Measurements from ENCODE around the gene ATP10A.

ATP10A gene

DNA sequence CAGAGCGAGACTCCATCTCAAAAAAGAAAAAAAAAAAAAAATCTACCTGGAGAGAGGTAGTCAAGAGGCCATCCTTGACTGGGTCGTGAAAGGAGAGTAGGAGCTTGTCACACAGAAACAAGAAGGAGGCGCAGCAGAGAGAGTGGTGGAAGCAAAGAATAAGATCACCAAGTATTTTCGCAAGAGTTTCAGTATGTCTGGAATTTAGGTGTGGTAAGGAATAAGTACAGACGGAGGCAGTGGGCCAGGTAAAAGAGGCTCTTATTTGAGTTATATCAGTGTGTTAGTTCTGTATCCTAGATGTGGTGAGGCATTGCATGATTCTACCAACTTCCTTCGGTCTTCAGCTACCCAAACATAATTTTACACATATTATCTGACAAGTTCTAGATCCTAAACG lies 14.6 kb upstream of the ATP10A start:
- DNase-seq (ENCODE audit: low read depth), result no peak
- no peak for TF ChIP-seq CTCF (conservative IDR thresholded peaks at IDR 0.05; ENCODE audit: control insufficient read depth, insufficient read depth, low read depth, low read length)
- no peak overlapping the region for H3K4me3 ChIP-seq (ENCODE audit: control insufficient read depth, low read depth, low read length)

- DNase-seq (ENCODE audit: low read depth), result no peak
- H3K4me3 ChIP-seq (ENCODE audit: control insufficient read depth, low read depth, low read length), result no peak overlapping the region
- TF ChIP-seq CTCF (conservative IDR thresholded peaks at IDR 0.05; ENCODE audit: control insufficient read depth, insufficient read depth, low read depth, low read length), result no peak
These were observed 13.4 kb upstream of the ATP10A start for GRCh38 chr15:25876231-25877140.

DNA sequence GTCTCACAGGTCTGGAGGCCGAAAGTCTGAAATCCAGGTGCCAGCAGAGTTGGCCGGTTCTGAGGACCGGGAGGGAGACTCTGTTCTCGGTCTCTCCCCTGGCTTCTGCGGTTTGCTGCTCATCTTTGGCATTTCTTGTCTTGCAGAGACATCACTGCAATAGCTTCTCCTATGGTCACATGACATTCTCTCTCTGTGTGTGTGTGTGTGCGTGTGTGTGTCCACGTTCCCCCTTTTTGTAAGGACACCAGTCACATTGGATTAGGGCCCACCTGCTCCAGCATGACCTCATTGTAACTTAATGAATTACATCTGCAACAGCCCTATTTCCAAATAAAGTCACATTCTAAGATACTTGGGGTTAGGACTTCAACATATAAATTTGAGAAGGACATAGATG lies 12.4 kb upstream of the ATP10A start:
- peak; percentile 64 for DNase-seq (ENCODE audit: low read depth)
- no peak overlapping the region for H3K4me3 ChIP-seq (ENCODE audit: control insufficient read depth, low read depth, low read length)
- no peak for TF ChIP-seq CTCF (conservative IDR thresholded peaks at IDR 0.05; ENCODE audit: control insufficient read depth, insufficient read depth, low read depth, low read length)

- no peak for TF ChIP-seq CTCF (conservative IDR thresholded peaks at IDR 0.05; ENCODE audit: control insufficient read depth, insufficient read depth, low read depth, low read length)
- H3K4me3 ChIP-seq (ENCODE audit: control insufficient read depth, low read depth, low read length), result no peak overlapping the region
- no peak for DNase-seq (ENCODE audit: low read depth)
These were observed 11.3 kb upstream of the ATP10A start for GRCh38 chr15:25874379-25874778.

DNA sequence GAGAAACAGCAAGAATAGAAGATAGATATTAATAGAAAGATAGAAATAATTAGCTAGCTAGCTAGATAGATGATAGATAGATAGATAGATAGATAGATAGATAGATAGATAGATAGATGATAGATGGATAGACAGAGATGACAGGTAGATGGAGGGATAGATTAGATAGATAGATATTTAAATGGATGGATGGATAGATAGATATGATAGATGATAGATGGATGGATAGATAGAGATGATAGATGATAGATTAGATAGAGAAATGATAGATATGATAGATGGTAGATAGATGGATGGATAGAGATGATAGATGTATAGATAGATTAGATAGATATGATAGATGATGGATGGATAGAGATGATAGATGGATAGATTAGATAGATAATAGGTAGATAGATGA lies 8.3 kb upstream of the ATP10A start:
- no peak for TF ChIP-seq CTCF (conservative IDR thresholded peaks at IDR 0.05; ENCODE audit: control insufficient read depth, insufficient read depth, low read depth, low read length)
- H3K4me3 ChIP-seq (ENCODE audit: control insufficient read depth, low read depth, low read length), result no peak overlapping the region
- no peak for DNase-seq (ENCODE audit: low read depth)

DNA sequence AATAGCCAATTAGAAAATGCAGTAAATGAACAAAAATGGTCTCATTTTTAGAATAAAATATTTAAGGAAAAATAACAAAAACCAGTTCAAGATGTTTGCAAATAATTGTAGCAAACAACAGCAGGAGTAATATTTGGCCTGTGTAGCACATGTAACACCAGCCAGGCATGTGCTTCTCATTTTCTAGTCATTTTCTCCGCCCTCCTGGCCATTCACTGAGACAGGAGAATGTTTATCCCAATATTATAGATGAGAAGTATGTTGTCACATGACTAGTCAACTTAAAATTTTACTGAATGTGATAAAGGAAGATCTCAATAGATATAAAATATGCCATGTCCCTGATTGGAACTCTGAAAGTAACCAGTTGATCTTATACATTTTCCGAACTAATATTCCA lies 7.8 kb upstream of the ATP10A start:
- TF ChIP-seq CTCF (conservative IDR thresholded peaks at IDR 0.05; ENCODE audit: control insufficient read depth, insufficient read depth, low read depth, low read length), result no peak
- no peak for DNase-seq (ENCODE audit: low read depth)

More for the DNA sequence above, 7.8 kb upstream of the ATP10A start:
- H3K4me3 ChIP-seq (ENCODE audit: control insufficient read depth, low read depth, low read length), result no peak overlapping the region

Data from fibroblast of mammary gland (primary cell).